HG03558 (cell line): ENCODE data around the gene TBX10.
"Not testable (repeated sequence)": the region's sequence is repeated elsewhere in the genome, so short reads cannot be mapped to it uniquely, and the experiment has no call there.

ENCODE experiments used
- ATAC-seq: cut with Tn5 transposase; IDR thresholded peaks from one replicate; pipeline ENCODE4 v1.9.1; 2021; ENCODE audit warnings: moderate number of reproducible peaks; ENCODE audit not compliant: unreplicated experiment; ENCODE audit errors: extremely low read depth

TBX10 gene

GRCh38 chr11:67632982-67633755, 6.4 kb downstream of the TBX10 start:
- ATAC-seq: no peak

GRCh38 chr11:67632175-67632981, 7.2 kb downstream of the TBX10 start:
- no peak for ATAC-seq

- no peak for ATAC-seq
These were observed 7.7 kb downstream of the TBX10 start for GRCh38 chr11:67631853-67632174.

GRCh38 chr11:67631411-67631810, 8.2 kb downstream of the TBX10 start:
- ATAC-seq: no peak

GRCh38 chr11:67630943-67631331, 8.6 kb downstream of the TBX10 start:
- no peak for ATAC-seq

- peak; percentile 32 for ATAC-seq
These were observed 9.2 kb downstream of the TBX10 start for GRCh38 chr11:67630228-67630942.

- no peak for ATAC-seq
These were observed 10.0 kb downstream of the TBX10 start, which contains the start of gene NUDT8 for GRCh38 chr11:67629386-67630227. TSS of gene NUDT8 (minus strand) at chr11:67629937. CDS start at chr11:67629911, 26 bp downstream.

- ATAC-seq: no peak
These were observed 10.7 kb downstream of the TBX10 start for GRCh38 chr11:67628710-67629385.

- ATAC-seq: no peak
These were observed 11.5 kb downstream of the TBX10 start for GRCh38 chr11:67627812-67628624.

GRCh38 chr11:67627441-67627811, 12.1 kb downstream of the TBX10 start:
- ATAC-seq: no peak

- no peak for ATAC-seq
These were observed 12.6 kb downstream of the TBX10 start for GRCh38 chr11:67626970-67627369.

GRCh38 chr11:67626131-67626833, 13.3 kb downstream of the TBX10 start:
- not testable (repeated sequence) for ATAC-seq

- not testable (repeated sequence) for ATAC-seq
These were observed 15.8 kb downstream of the TBX10 start for GRCh38 chr11:67623795-67624194.

- not testable (repeated sequence) for ATAC-seq
These were observed 16.7 kb downstream of the TBX10 start for GRCh38 chr11:67622905-67623304.

GRCh38 chr11:67621928-67622327, 17.6 kb downstream of the TBX10 start:
- not testable (repeated sequence) for ATAC-seq

- not testable (repeated sequence) for ATAC-seq
These were observed 18.9 kb downstream of the TBX10 start for GRCh38 chr11:67620621-67621020.

GRCh38 chr11:67619683-67620618, 19.6 kb downstream of the TBX10 start:
- not testable (repeated sequence) for ATAC-seq
